Tibial nerve (tissue), 4 donors: ENCODE measurements around the gene GON4L. TPM values are rescaled to one million over a fixed set of nuclear protein-coding genes. Genes with fewer than 3 reads are reported as not detected.
"Not testable (repeated sequence)": the region's sequence is repeated elsewhere in the genome, so short reads cannot be mapped to it uniquely, and the experiment has no call there.

Experiments
- DNase-seq, 2 donors: peaks; one replicate each; pipeline ENCODE4 v3.0.0-alpha.2; 2019; ENCODE audit warnings: low spot score in 2 of 2
- H3K27ac ChIP-seq, 4 donors: fragments of 200-600 bp; sonication (generic) in 3 of 4; one replicate each; pipeline ENCODE4 v1.5.1; 2017 to 2019; ENCODE audit warnings: mild to moderate bottlenecking in 1 of 4
- H3K27me3 ChIP-seq, 2 donors: fragments of 200-600 bp; sonication (generic) in 1 of 2; one replicate each; pipeline versions ENCODE4 v1.5.1 to v1.6.0; 2017 to 2019
- H3K36me3 ChIP-seq, 3 donors: fragments of 200-600 bp; sonication (generic); one replicate each; pipeline ENCODE4 v1.5.1; 2018 to 2019
- H3K4me1 ChIP-seq, 4 donors: fragments of 200-600 bp; sonication (generic) in 3 of 4; one replicate each; pipeline ENCODE4 v1.5.1; 2017 to 2019
- H3K4me3 ChIP-seq, 4 donors: fragments of 200-600 bp; sonication (generic) in 3 of 4; one replicate each; pipeline ENCODE4 v1.5.1; 2017 to 2019; ENCODE audit warnings: mild to moderate bottlenecking in 1 of 4, moderate library complexity in 1 of 4
- H3K9me3 ChIP-seq, 4 donors: fragments of 200-600 bp; sonication (generic) in 3 of 4; one replicate each; pipeline ENCODE4 v1.5.1; 2017 to 2019
- CTCF ChIP-seq, 5 experiments: fragments of 200-600 bp in 3 of 5; fragments of 450-650 bp in 2 of 5; sonication (generic) in 3 of 5; IDR thresholded peaks; one replicate each; pipeline ENCODE4 v1.5.1; 2016 to 2019; ENCODE audit warnings: antibody characterized with exemption in 5 of 5, mild to moderate bottlenecking in 3 of 5, moderate library complexity in 2 of 5
- EP300 ChIP-seq, 2 donors: sonication (generic); formaldehyde crosslinking; IDR thresholded peaks; one replicate each; pipeline ENCODE4 v1.6.1; 2017; ENCODE audit warnings: antibody characterized with exemption in 2 of 2, mild to moderate bottlenecking in 1 of 2
- POLR2A ChIP-seq, 2 donors: fragments of 450-650 bp; IDR thresholded peaks; one replicate each; pipeline ENCODE4 v1.6.1; 2017; ENCODE audit warnings: antibody characterized with exemption in 2 of 2, mild to moderate bottlenecking in 2 of 2, moderate library complexity in 2 of 2
- WGBS, 2 donors: methylation state at CpG; one replicate each; pipeline ENCODE4 v1.1.5; 2018; 5-methylcytosine and 5-hydroxymethylcytosine counted together
- total RNA-seq, 4 donors: library from RNA; depleted of rRNA; stranded (reverse); fragments of >200 nt; gene quantifications; one replicate each; pipeline ENCODE4 v1.1.0, GENCODE V29; 2016

Gene GON4L
- total RNA-seq, 4 donors from 2014 or later: 53.3 to 88.2 (median 66.2) TPM

- WGBS, 2 donors: 50 to 70% methylated on average over 2 of the region's 2 CpGs
- no peak for DNase-seq
- Histone ChIP-seq H3K36me3 (peaks cover 5 to 81% (median 12%) of the 10 kb centered on the region in 3 donors), H3K27ac (peak overlapping the region in 1 of 4 donors; percentile 9), H3K27me3 (no peaks in the 10 kb centered on the region), H3K9me3 (no peaks in the 10 kb centered on the region), H3K4me1 (peaks cover 0 to 6% (median 3%) of the 10 kb centered on the region in 4 donors), H3K4me3 (no peak overlapping the region)
- TF ChIP-seq CTCF (IDR thresholded peaks at IDR 0.05) (no peak), POLR2A (IDR thresholded peaks at IDR 0.05) (no peak), EP300 (IDR thresholded peaks at IDR 0.05) (no peak)
These were observed 41.9 kb upstream of the GON4L start for GRCh38 chr1:155898888-155899287.

- no peak for TF ChIP-seq POLR2A (IDR thresholded peaks at IDR 0.05)
- no peak for TF ChIP-seq CTCF (IDR thresholded peaks at IDR 0.05)
- TF ChIP-seq EP300 (IDR thresholded peaks at IDR 0.05): no peak
- peaks cover 2 to 70% (median 10%) of the 10 kb centered on the region in 3 donors for H3K36me3 ChIP-seq
- H3K27me3 ChIP-seq: no peaks in the 10 kb centered on the region
- H3K27ac ChIP-seq: no peak overlapping the region
- DNase-seq: no peak
- H3K4me3 ChIP-seq: no peak overlapping the region
- no peaks in the 10 kb centered on the region for H3K9me3 ChIP-seq
- peaks cover 0 to 17% (median 14%) of the 10 kb centered on the region in 4 donors for H3K4me1 ChIP-seq
- 72 to 82% methylated on average over 1 of the region's 1 CpG for WGBS, 2 donors
These were observed 40.7 kb upstream of the GON4L start for GRCh38 chr1:155897746-155898145.

- H3K4me1 ChIP-seq: peaks cover 0 to 23% (median 16%) of the 10 kb centered on the region in 4 donors
- not testable (repeated sequence) for H3K27me3 ChIP-seq, DNase-seq, H3K27ac ChIP-seq, H3K9me3 ChIP-seq, H3K4me3 ChIP-seq
- 91 to 97% methylated on average over 8 of the region's 8 CpGs for WGBS, 2 donors
- H3K36me3 ChIP-seq: peaks cover 0 to 57% (median 7%) of the 10 kb centered on the region in 3 donors
These were observed 39.5 kb upstream of the GON4L start for GRCh38 chr1:155896476-155896875.

GRCh38 chr1:155895617-155896016 lies 38.6 kb upstream of the GON4L start:
- H3K27me3 ChIP-seq, H3K4me3 ChIP-seq, DNase-seq, H3K27ac ChIP-seq, H3K9me3 ChIP-seq: not testable (repeated sequence)
- Histone ChIP-seq H3K36me3 (peaks cover 0 to 48% (median 5%) of the 10 kb centered on the region in 3 donors), H3K4me1 (peaks cover 0 to 23% (median 16%) of the 10 kb centered on the region in 4 donors)
- 97% methylated on average over 6 of the region's 6 CpGs for WGBS, 2 donors

- no peak for DNase-seq
- Histone ChIP-seq H3K36me3 (peaks cover 0 to 28% (median 0%) of the 10 kb centered on the region in 3 donors), H3K9me3 (no peaks in the 10 kb centered on the region), H3K4me3 (no peak overlapping the region), H3K27ac (peak overlapping the region; percentile 44 to 92 (median 68)), H3K27me3 (no peaks in the 10 kb centered on the region), H3K4me1 (peaks cover 0 to 23% (median 16%) of the 10 kb centered on the region in 4 donors)
- TF ChIP-seq EP300 (IDR thresholded peaks at IDR 0.05): peak; percentile 46 to 75
- TF ChIP-seq POLR2A (IDR thresholded peaks at IDR 0.05): no peak
- no peak for TF ChIP-seq CTCF (IDR thresholded peaks at IDR 0.05)
- 62 to 63% methylated on average over 10 of the region's 10 CpGs for WGBS, 2 donors
These were observed 36.6 kb upstream of the GON4L start for GRCh38 chr1:155893389-155894142.

GRCh38 chr1:155892796-155893195 lies 35.8 kb upstream of the GON4L start:
- Histone ChIP-seq H3K4me3 (no peak overlapping the region), H3K36me3 (peaks cover 0 to 26% (median 0%) of the 10 kb centered on the region in 3 donors), H3K4me1 (peaks cover 0 to 23% (median 16%) of the 10 kb centered on the region in 4 donors), H3K27ac (peak overlapping the region; percentile 44 to 92 (median 68)), H3K9me3 (no peaks in the 10 kb centered on the region), H3K27me3 (no peaks in the 10 kb centered on the region)
- WGBS, 2 donors: 20 to 22% methylated on average over 3 of the region's 3 CpGs
- DNase-seq: no peak
- no peak for TF ChIP-seq EP300 (IDR thresholded peaks at IDR 0.05)
- no peak for TF ChIP-seq CTCF (IDR thresholded peaks at IDR 0.05)
- no peak for TF ChIP-seq POLR2A (IDR thresholded peaks at IDR 0.05)
